CD4-positive, alpha-beta T cell treated with Interferon gamma for 1 hour (primary cell): Measurements from ENCODE around the gene R3HDM4.

ENCODE experiments used
- DNase-seq: peaks from one replicate; pipeline ENCODE4 v3.0.0-alpha.2; 2020

R3HDM4 gene

GRCh38 chr19:947090-947706, 34.2 kb upstream of the R3HDM4 start:
- DNase-seq, result no peak

GRCh38 chr19:945401-946252, 32.6 kb upstream of the R3HDM4 start:
- no peak for DNase-seq

- DNase-seq, result no peak
Measured at GRCh38 chr19:944663-945241, 31.7 kb upstream of the R3HDM4 start.

- no peak for DNase-seq
Measured at GRCh38 chr19:944171-944567, 31.1 kb upstream of the R3HDM4 start.

GRCh38 chr19:943551-944170, 30.6 kb upstream of the R3HDM4 start:
- no peak for DNase-seq

- DNase-seq, result no peak
Measured at GRCh38 chr19:942133-942645, 29.2 kb upstream of the R3HDM4 start.

GRCh38 chr19:941292-942132, 28.5 kb upstream of the R3HDM4 start:
- DNase-seq, result no peak

GRCh38 chr19:940591-941291, 27.7 kb upstream of the R3HDM4 start:
- DNase-seq, result peak; percentile 76

GRCh38 chr19:939922-940321, 26.9 kb upstream of the R3HDM4 start:
- DNase-seq, result no peak

GRCh38 chr19:939439-939838, 26.4 kb upstream of the R3HDM4 start:
- DNase-seq, result no peak

GRCh38 chr19:938233-938923, 25.4 kb upstream of the R3HDM4 start:
- no peak for DNase-seq

GRCh38 chr19:937259-937694, 24.3 kb upstream of the R3HDM4 start:
- peak; percentile 64 for DNase-seq

- no peak for DNase-seq
Measured at GRCh38 chr19:936175-936546, 23.1 kb upstream of the R3HDM4 start.

GRCh38 chr19:934865-935479, 22.0 kb upstream of the R3HDM4 start:
- DNase-seq, result peak; percentile 41

- DNase-seq, result no peak
Measured at GRCh38 chr19:934197-934840, 21.3 kb upstream of the R3HDM4 start.

- no peak for DNase-seq
Measured at GRCh38 chr19:933553-933882, 20.5 kb upstream of the R3HDM4 start.

- DNase-seq, result peak; percentile 33
Measured at GRCh38 chr19:932648-933552, 19.9 kb upstream of the R3HDM4 start.

- no peak for DNase-seq
Measured at GRCh38 chr19:931860-932647, 19.0 kb upstream of the R3HDM4 start.
